NCI-H1417 treated with DMSO at 0.1 percent for 48 hours (cell line): ENCODE results near the gene TSPAN18.

ENCODE experiments used
- DNase-seq: peaks from one replicate; lab custom pipeline; 2025; lab: John Stamatoyannopoulos, UW

The TSPAN18 gene

GRCh38 chr11:44889266-44889665, 162.5 kb downstream of the TSPAN18 start:
- no peak for DNase-seq

DNA sequence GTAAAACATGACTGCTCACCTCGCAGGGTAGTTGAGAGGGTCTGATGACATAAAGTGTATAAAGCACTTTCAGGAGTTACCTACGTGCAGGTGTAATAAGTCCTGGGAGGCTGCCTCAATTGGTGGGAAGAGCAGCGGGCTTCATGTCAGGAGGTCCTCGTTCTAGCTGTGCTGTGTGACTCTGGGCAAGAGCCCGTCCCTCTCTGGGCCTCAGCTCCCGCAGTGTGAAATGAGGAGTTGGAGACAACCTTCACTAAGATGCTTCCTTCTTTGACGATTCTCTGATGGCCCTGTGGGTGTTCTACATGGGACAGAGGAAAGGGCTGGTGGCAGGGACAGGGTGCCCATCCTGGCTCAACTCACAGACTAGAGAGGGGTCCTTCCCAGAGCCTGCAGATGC, 166.1 kb downstream of the TSPAN18 start:
- DNase-seq: no peak

GRCh38 chr11:44893308-44893822, 166.6 kb downstream of the TSPAN18 start:
- no peak for DNase-seq

DNA sequence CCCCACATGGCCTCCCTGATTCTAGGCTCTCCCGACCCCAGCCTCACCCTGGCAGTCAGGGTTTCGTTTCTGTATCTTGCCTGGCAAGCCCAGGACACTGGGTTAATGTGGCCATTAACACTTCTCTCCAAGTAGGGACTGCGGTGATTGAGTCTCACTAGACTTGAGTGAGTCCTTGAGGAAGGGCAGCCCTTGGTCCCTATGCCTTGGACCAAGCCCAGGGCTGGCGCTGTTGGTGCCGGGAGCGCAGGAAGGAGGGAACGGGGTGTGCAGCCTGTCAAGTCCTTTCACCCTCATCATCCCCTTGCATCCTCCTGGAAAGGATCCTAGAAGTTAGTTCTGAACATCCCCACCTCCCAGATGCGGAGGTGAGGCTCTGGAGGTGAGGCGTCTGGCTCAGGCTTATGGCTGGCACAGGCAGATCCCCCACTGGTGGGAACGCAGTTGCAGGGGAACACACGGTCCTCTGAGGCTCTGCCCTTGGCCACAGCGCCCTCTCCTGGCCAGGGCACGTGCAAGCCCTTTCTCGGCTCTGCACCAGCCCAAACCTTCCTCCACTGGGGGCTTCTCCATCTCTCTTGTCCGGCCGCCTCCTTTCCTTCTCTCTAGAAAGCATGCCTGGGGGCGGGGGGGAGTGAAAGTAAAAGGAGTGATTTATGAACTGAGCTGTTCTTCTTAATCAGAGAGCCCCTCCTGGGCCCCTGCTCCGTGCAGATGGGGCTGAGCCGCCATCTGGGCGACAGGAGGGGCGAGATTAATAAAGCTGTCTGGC, 167.3 kb downstream of the TSPAN18 start:
- DNase-seq: no peak

- no peak for DNase-seq
These were observed 173.2 kb downstream of the TSPAN18 start for GRCh38 chr11:44899959-44900358.

GRCh38 chr11:44901120-44901633, 174.4 kb downstream of the TSPAN18 start:
- no peak for DNase-seq

GRCh38 chr11:44901786-44902185, 175.0 kb downstream of the TSPAN18 start:
- no peak for DNase-seq

- DNase-seq: no peak
These were observed 176.3 kb downstream of the TSPAN18 start for GRCh38 chr11:44903035-44903434.

GRCh38 chr11:44903518-44903917, 176.8 kb downstream of the TSPAN18 start:
- DNase-seq: no peak

DNA sequence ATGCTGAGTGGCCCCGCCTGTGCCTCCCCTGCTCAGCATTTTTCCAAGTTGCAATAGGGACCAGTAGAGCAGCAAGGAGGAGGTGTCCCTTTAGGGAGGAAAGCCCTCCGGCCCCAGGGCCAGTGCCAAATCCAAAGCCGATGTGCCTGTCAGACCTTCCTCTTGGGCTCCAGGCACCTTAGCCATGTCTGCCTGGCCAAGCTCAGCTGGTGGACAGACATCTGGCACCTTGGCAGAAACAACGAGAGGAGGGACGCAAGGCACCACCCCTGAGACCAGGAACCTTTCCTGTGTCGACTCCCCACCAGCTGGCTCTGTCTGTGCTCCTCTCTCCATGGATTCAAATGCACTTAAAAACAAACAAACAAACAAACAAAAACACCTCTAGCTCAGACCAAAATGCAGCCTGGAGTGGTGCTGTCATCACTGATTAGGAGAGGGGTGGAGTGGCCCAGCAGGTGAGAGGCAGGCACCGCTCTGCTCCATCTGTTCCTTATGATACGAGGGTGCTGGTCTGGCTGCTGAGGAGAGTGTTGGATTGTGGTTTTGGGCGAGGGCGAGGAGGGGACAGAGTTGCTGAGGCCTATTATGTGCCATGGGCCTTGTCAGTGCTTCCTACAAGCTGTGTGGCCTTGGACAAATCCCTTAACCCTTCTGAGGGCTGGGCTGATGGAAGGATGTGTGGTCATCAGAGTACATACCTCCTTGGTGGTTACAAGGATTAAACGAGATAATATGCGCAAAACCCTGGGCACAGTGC, 177.7 kb downstream of the TSPAN18 start:
- no peak for DNase-seq

DNA sequence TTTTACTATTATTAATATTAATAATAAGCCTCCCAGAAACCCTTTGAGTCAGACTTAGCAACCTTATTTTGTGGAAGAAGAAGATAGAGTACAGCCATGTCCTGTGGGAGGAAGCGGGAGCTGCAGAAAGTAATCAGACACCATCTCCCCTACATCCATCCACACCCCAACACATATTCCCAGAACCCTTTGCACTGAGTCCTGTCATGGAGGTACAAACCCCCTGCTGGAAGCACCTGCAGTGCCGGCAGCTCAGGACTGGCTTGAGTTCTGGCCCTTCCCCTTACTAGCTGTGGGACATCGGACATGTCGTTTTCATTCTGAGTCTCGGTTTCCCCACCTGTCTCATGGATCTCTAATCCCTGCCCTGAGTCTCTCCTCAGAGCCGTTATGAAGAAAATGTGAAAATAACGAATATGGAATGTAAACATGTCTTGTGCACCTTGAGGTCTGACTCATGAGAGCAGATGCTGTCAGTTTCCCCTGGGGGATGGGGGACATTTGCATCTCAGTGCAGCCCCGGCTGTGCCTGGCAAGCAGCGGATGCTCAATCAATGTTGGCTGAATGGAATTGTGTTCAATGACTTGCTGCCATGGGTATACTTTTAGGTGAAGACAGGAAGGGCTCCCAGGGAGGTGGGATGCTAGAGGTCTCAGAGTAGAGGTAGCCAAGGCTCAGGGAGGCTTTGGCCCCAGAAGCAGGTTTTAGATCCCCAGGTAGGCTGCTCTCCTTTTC, 178.5 kb downstream of the TSPAN18 start:
- DNase-seq: no peak

- DNase-seq: no peak
These were observed 179.9 kb downstream of the TSPAN18 start for GRCh38 chr11:44906649-44907048.

- no peak for DNase-seq
These were observed 182.8 kb downstream of the TSPAN18 start for GRCh38 chr11:44909557-44909956.

GRCh38 chr11:44910591-44910990, 183.8 kb downstream of the TSPAN18 start:
- DNase-seq: no peak

- peak; percentile 6 for DNase-seq
These were observed 184.5 kb downstream of the TSPAN18 start for GRCh38 chr11:44911029-44911814.

DNA sequence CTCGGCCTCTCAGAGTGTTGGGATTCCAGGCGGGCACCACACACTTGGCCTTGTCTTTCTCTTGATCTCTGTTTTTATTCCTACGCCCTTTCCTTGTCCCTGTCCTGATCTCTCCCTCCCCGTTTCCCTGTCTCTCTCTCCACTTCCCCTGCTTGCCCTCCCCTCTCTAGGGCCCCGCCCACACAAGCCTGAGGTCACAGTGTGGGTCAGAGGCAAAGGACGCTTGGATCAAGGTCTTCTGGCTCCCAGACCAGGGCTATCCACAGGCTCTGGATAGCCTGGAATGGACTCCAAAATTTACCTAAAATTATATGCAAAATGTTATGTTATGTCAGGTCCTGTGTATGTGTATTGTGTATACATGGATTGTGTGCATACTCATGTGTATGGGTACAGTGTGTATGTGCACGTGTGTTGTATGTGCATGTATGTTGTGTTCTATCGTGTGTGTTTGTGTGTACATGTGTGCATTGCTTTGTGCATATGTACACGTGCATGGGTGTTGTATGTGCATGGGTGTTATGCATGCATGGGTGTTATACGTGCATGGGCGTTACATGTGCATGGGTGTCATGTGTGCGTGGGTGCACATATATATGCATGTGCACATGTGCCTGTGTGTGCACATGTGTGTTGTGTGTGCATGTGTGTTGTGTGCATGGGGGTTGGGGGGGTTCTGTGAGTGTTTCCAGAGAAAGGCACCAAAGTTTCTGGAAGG, 185.7 kb downstream of the TSPAN18 start:
- no peak for DNase-seq

DNA sequence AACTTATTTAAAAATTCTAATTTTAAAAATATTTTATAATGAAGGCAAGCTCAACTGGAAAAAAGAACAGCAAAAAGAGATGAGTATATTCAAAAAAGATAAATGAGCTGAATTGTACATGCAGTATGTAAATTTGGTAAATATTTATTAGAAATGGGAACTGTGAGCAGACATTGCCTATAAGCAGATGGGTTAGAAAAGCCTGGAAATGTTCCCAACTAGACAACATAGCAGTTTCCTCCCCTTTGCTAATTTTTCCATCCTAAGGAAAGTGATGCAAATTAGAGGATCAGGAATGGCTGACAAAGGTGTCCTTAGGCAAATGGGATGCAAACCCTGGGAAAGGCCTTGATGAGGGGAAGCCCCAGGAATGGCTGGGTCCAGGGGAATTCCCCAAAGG, 186.7 kb downstream of the TSPAN18 start:
- no peak for DNase-seq

GRCh38 chr11:44914105-44914504, 187.3 kb downstream of the TSPAN18 start:
- DNase-seq: no peak

DNA sequence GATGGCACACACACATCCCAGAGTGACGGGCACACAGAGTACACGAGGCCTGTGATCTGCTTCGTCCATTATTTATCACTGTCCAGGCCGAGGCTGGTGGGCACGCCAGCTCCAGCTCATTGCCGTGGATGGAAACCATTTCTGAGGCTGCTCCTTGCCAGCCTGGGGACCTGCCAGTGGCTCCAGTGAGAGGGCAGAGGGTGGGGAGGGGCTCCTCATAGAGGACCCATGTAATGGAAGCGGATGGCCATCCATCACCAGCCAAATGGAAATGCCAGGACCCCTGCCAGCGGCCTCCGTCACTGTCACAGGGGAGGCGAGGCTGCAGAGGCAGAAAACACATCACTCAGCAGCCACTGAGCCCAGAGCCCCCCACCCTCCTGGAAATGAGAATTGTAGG, 188.2 kb downstream of the TSPAN18 start:
- no peak for DNase-seq

- DNase-seq: no peak
These were observed 188.9 kb downstream of the TSPAN18 start for GRCh38 chr11:44915621-44916020.

GRCh38 chr11:44916331-44916730, 189.6 kb downstream of the TSPAN18 start:
- DNase-seq: no peak
